ENCODE results near the gene ZFP64.

GRCh38 chr20:52103913-52104545 is 87.5 kb downstream of the ZFP64 start:
- TF ChIP-seq CTCF (IDR thresholded peaks at IDR 0.05 in 8 of 11, conservative IDR thresholded peaks at IDR 0.05 in 3 of 11) (no peak), POLR2AphosphoS5 (IDR thresholded peaks at IDR 0.05) (no peak)
